H1 (cell line): Measurements from ENCODE around the gene SLC7A11. TPM values are rescaled to one million over a fixed set of nuclear protein-coding genes. Genes with fewer than 3 reads are reported as not detected.

ENCODE experiments used
- CTCF ChIA-PET: fragments of 300-600 bp; sonication (Branson Sonifier 250); formaldehyde crosslinking; loops from one replicate; lab custom pipeline; 2021; ENCODE audit not compliant: partially characterized antibody; lab: Charles Lee
- POLR2A ChIA-PET: fragments of 300-600 bp; sonication (Branson Sonifier 250); formaldehyde crosslinking; loops from one replicate; lab custom pipeline; 2021; ENCODE audit warnings: inconsistent platforms; ENCODE audit not compliant: partially characterized antibody; lab: Charles Lee
- DNase-seq, 2 experiments: peaks; one replicate each; pipeline versions ENCODE4 v3.0.0 to v3.0.0-alpha.2; 2010 to 2022; ENCODE audit warnings: low spot score in 2 of 2, low read depth in 1 of 2, mixed read lengths in 1 of 2
- FAIRE-seq: peaks from 2 replicates; lab custom pipeline; 2011; peaks lifted over from hg19 to GRCh38; lab: Jason Lieb, UNC
- H2AFZ ChIP-seq: 2 replicates; pipeline ENCODE4 v1.8.1; 2012; ENCODE audit warnings: low read length, inconsistent platforms
- H2AK5ac ChIP-seq: 2 replicates; pipeline ENCODE4 v1.6.1; 2013; ENCODE audit warnings: low read depth, low read length
- H2BK120ac ChIP-seq: replicated peaks from 2 replicates; pipeline ENCODE3; 2013; ENCODE audit warnings: low read depth, low read length, inconsistent platforms
- H2BK12ac ChIP-seq: 2 replicates; pipeline ENCODE4 v1.6.1; 2013; ENCODE audit warnings: low read depth, low read length
- H2BK15ac ChIP-seq: 2 replicates; pipeline ENCODE4 v1.6.1; 2013; ENCODE audit warnings: low read length
- H2BK20ac ChIP-seq: 2 replicates; pipeline ENCODE4 v1.6.1; 2013; ENCODE audit warnings: low read length
- H2BK5ac ChIP-seq: 2 replicates; pipeline ENCODE4 v1.6.1; 2013; ENCODE audit warnings: low read depth, low read length
- H3K14ac ChIP-seq: 2 replicates; pipeline ENCODE4 v1.6.1; 2013; ENCODE audit warnings: inconsistent platforms; ENCODE audit not compliant: insufficient read length
- H3K18ac ChIP-seq: 2 replicates; pipeline ENCODE4 v1.6.1; 2013; ENCODE audit warnings: low read length; ENCODE audit errors: extremely low read depth
- H3K23ac ChIP-seq: 2 replicates; pipeline ENCODE4 v1.6.1; 2013; ENCODE audit warnings: inconsistent platforms; ENCODE audit not compliant: insufficient read length
- H3K23me2 ChIP-seq: 2 replicates; pipeline ENCODE4 v1.6.1; 2013; ENCODE audit warnings: low read depth, low read length
- H3K27ac ChIP-seq: 2 replicates; pipeline ENCODE4 v1.6.1; 2011; ENCODE audit warnings: low read depth, low read length, inconsistent platforms
- H3K27me3 ChIP-seq, 4 experiments: replicated peaks in 1 of 4; 1 replicate in 1 of 4; 2 replicates in 3 of 4; pipeline versions ENCODE4 v1.6.1 to v1.8.1; 2011 to 2013; ENCODE audit warnings: low read length in 3 of 4, mild to moderate bottlenecking in 3 of 4, inconsistent platforms in 2 of 4, mixed read lengths in 2 of 4, moderate library complexity in 1 of 4; ENCODE audit not compliant: control insufficient read depth in 3 of 4, insufficient read depth in 3 of 4; ENCODE audit errors: extremely low read depth in 1 of 4
- H3K36me3 ChIP-seq, 4 experiments: 2 replicates each; pipeline versions ENCODE4 v1.6.1 to v1.8.1; 2011 to 2013; ENCODE audit warnings: mild to moderate bottlenecking in 4 of 4, low read length in 3 of 4, moderate library complexity in 2 of 4, control low read depth in 1 of 4, inconsistent platforms in 1 of 4; ENCODE audit not compliant: insufficient read depth in 4 of 4, control insufficient read depth in 2 of 4
- H3K4ac ChIP-seq: replicated peaks from 2 replicates; pipeline ENCODE3; 2013; ENCODE audit warnings: low read length, low read depth, mixed read lengths, inconsistent platforms; ENCODE audit not compliant: insufficient read length
- H3K4me1 ChIP-seq, 4 experiments: replicated peaks in 1 of 4; 1 replicate in 1 of 4; 2 replicates in 3 of 4; pipeline versions ENCODE4 v1.6.1 to v1.8.1; 2011 to 2013; ENCODE audit warnings: low read length in 3 of 4, inconsistent platforms in 2 of 4, mixed read lengths in 1 of 4; ENCODE audit not compliant: insufficient read depth in 4 of 4, control insufficient read depth in 3 of 4
- H3K4me2 ChIP-seq, 2 experiments: 2 replicates each; pipeline versions ENCODE4 v1.6.1 to v1.8.1; 2011 to 2013; ENCODE audit warnings: low read depth in 2 of 2, low read length in 2 of 2, control low read depth in 1 of 2, inconsistent platforms in 1 of 2, mild to moderate bottlenecking in 1 of 2; ENCODE audit not compliant: insufficient read depth in 1 of 2
- H3K4me3 ChIP-seq, 4 experiments: fragments of 200-600, 300-600 bp in 1 of 4; sonication (generic), shearing (Covaris generic), sonication (Bioruptor Twin) in 1 of 4; 2 replicates each; pipeline versions ENCODE4 v1.5.1 to v1.8.1; 2011 to 2016; ENCODE audit warnings: low read length in 4 of 4, low read depth in 3 of 4, control low read depth in 2 of 4, inconsistent platforms in 2 of 4, mild to moderate bottlenecking in 2 of 4, mixed read lengths in 1 of 4, moderate library complexity in 1 of 4; ENCODE audit not compliant: insufficient read depth in 2 of 4; ENCODE audit errors: extremely low read depth in 1 of 4
- H3K56ac ChIP-seq: replicated peaks from 2 replicates; pipeline ENCODE3; 2013; ENCODE audit warnings: low read depth, mild to moderate bottlenecking, mixed read lengths, low read length, inconsistent platforms; ENCODE audit not compliant: insufficient read length
- H3K79me1 ChIP-seq: 2 replicates; pipeline ENCODE4 v1.6.1; 2013; ENCODE audit warnings: low read depth, low read length, control low read depth
- H3K79me2 ChIP-seq, 2 experiments: 2 replicates each; pipeline versions ENCODE4 v1.6.1 to v1.8.1; 2012 to 2013; ENCODE audit warnings: low read length in 2 of 2, mild to moderate bottlenecking in 2 of 2, inconsistent platforms in 1 of 2; ENCODE audit not compliant: insufficient read depth in 2 of 2, control insufficient read depth in 1 of 2
- H3K9ac ChIP-seq, 4 experiments: replicated peaks in 1 of 4; 1 replicate in 1 of 4; 2 replicates in 3 of 4; pipeline versions ENCODE4 v1.6.1 to v1.8.1; 2011 to 2013; ENCODE audit warnings: low read depth in 3 of 4, low read length in 3 of 4, control low read depth in 2 of 4, mild to moderate bottlenecking in 2 of 4, moderate library complexity in 2 of 4, inconsistent platforms in 1 of 4; ENCODE audit errors: extremely low read depth in 1 of 4
- H3K9me3 ChIP-seq, 2 experiments: 2 replicates each; pipeline versions ENCODE4 v1.6.1 to v1.8.1; 2012 to 2013; ENCODE audit warnings: mild to moderate bottlenecking in 2 of 2, moderate library complexity in 2 of 2, control low read depth in 1 of 2, inconsistent platforms in 1 of 2, low read depth in 1 of 2, low read length in 1 of 2, mixed read lengths in 1 of 2; ENCODE audit not compliant: insufficient read depth in 2 of 2
- H4K20me1 ChIP-seq, 2 experiments: replicated peaks in 1 of 2; 2 replicates each; pipeline versions ENCODE3 to v1.8.1; 2011 to 2013; ENCODE audit warnings: inconsistent platforms in 2 of 2, low read length in 2 of 2, mild to moderate bottlenecking in 1 of 2; ENCODE audit not compliant: insufficient read depth in 2 of 2, control insufficient read depth in 1 of 2
- H4K5ac ChIP-seq: 2 replicates; pipeline ENCODE4 v1.6.1; 2013; ENCODE audit warnings: low read length, low read depth, mixed read lengths, inconsistent platforms; ENCODE audit not compliant: insufficient read length
- H4K8ac ChIP-seq: 2 replicates; pipeline ENCODE4 v1.8.0; 2013; ENCODE audit warnings: mild to moderate bottlenecking, moderate library complexity, low read length, inconsistent platforms; ENCODE audit not compliant: insufficient read depth; ENCODE audit errors: extremely low read depth
- H4K91ac ChIP-seq: replicated peaks from 2 replicates; pipeline ENCODE3; 2013; ENCODE audit warnings: low read length, mixed read lengths, inconsistent platforms; ENCODE audit not compliant: insufficient read length
- ATF3 ChIP-seq: IDR thresholded peaks from 2 replicates; pipeline ENCODE4 v1.6.1; 2011; ENCODE audit warnings: low read depth, mild to moderate bottlenecking, low read length; ENCODE audit not compliant: insufficient read depth
- BACH1 ChIP-seq: IDR thresholded peaks from 2 replicates; pipeline ENCODE4 v1.6.1; 2012; ENCODE audit warnings: low read length, improper control_type of control experiment
- BCL11A ChIP-seq, 2 experiments: IDR thresholded peaks; one replicate each; pipeline ENCODE4 v1.6.1; 2011; ENCODE audit warnings: low read depth in 2 of 2, low read length in 2 of 2, mild to moderate bottlenecking in 2 of 2
- CBX8 ChIP-seq: fragments of 300-800, 300-1000 bp; sonication (generic); IDR thresholded peaks from 2 replicates; pipeline ENCODE4 v1.7.1; 2016; ENCODE audit warnings: low read depth, low read length, borderline replicate concordance
- CEBPB ChIP-seq: IDR thresholded peaks from 2 replicates; pipeline ENCODE4 v1.6.1; 2012; ENCODE audit warnings: low read depth, low read length
- CHD1 ChIP-seq: IDR thresholded peaks from 2 replicates; pipeline ENCODE4 v1.6.1; 2012; ENCODE audit warnings: low read depth, low read length, improper control_type of control experiment
- CTBP2 ChIP-seq: IDR thresholded peaks from 2 replicates; pipeline ENCODE4 v1.7.0; 2011; ENCODE audit warnings: borderline replicate concordance, mild to moderate bottlenecking, moderate library complexity, mixed read lengths, low read length; ENCODE audit not compliant: insufficient read depth, insufficient read length
- KDM4A ChIP-seq: IDR thresholded peaks from one replicate; pipeline ENCODE4 v1.7.1; 2012; ENCODE audit warnings: low read depth, mild to moderate bottlenecking, moderate library complexity, low read length, inconsistent platforms; ENCODE audit not compliant: severe bottlenecking
- SIRT6 ChIP-seq: IDR thresholded peaks from one replicate; pipeline ENCODE4 v1.7.1; 2012; ENCODE audit warnings: low read length, inconsistent platforms
- SIX5 ChIP-seq: IDR thresholded peaks from 2 replicates; pipeline ENCODE4 v1.6.1; 2011; ENCODE audit warnings: mild to moderate bottlenecking, low read depth, low read length
- SUZ12 ChIP-seq: fragments of 200-600 bp; sonication (generic); IDR thresholded peaks from 2 replicates; pipeline ENCODE4 v1.6.1; 2012; ENCODE audit warnings: mild to moderate bottlenecking, inconsistent platforms, low read length, moderate library complexity, mixed read lengths
- TAF1 ChIP-seq: IDR thresholded peaks from 2 replicates; pipeline ENCODE4 v1.6.1; 2011; ENCODE audit warnings: mild to moderate bottlenecking, low read depth, low read length
- TBP ChIP-seq: IDR thresholded peaks from 2 replicates; pipeline ENCODE4 v1.6.1; 2011; ENCODE audit warnings: low read depth, low read length, improper control_type of control experiment
- YY1 ChIP-seq: IDR thresholded peaks from 2 replicates; pipeline ENCODE4 v1.6.1; 2011; ENCODE audit warnings: low read depth, mild to moderate bottlenecking, low read length
- WGBS, 2 experiments: shearing (Covaris generic) in 1 of 2; methylation state at CpG; one replicate each; pipeline versions ENCODE4 v1.1.6 to v1.1.7; 2013 to 2015; ENCODE audit warnings: low lambda C conversion rate in 2 of 2, mixed read lengths in 2 of 2, inconsistent platforms in 1 of 2, low coverage in 1 of 2, missing lambda C conversion rate in 1 of 2; ENCODE audit not compliant: insufficient replicate concordance in 2 of 2, insufficient coverage in 1 of 2, insufficient read length in 1 of 2; ENCODE audit errors: extremely low coverage in 1 of 2, missing lambda C conversion rate in 1 of 2; 5-methylcytosine and 5-hydroxymethylcytosine counted together
- polyA plus RNA-seq, 7 experiments: library from polyadenylated mRNA; depleted of rRNA in 3 of 7; stranded (reverse) in 5 of 7; unstranded in 2 of 7; fragments of >200 nt in 5 of 7; fragments of 200-250 nt in 2 of 7; gene quantifications; 1 replicate in 5 of 7; 2 replicates in 1 of 7; 4 replicates in 1 of 7; pipeline versions ENCODE4 v1.2.1 to v1.2.3, GENCODE V29; 2011 to 2013; ENCODE audit warnings: missing spikeins in 2 of 7, mixed read lengths in 2 of 7
- total RNA-seq: library from RNA; stranded (reverse); fragmentation: NEBNext Ultra II Directional; extraction: Animal tissue kit (Norgen Biotek cat#: 25700); gene quantifications from 2 replicates; pipeline ENCODE4 v1.2.1, GENCODE V29; 2021

SLC7A11 gene
- total and polyA plus RNA-seq, 2 of the 8 experiments (the other 6 are each of a cell fraction or from before 2014, with no cell fraction given) = 6.6 to 17.0 TPM

GRCh38 chr4:138232364-138232763, 9.8 kb downstream of the SLC7A11 start:
- no peak overlapping the region for H2BK15ac ChIP-seq
- H4K5ac ChIP-seq = no peak overlapping the region
- no peaks in the 10 kb centered on the region for H3K23me2 ChIP-seq
- no peak overlapping the region for H2AFZ ChIP-seq
- H4K8ac ChIP-seq = no peak overlapping the region
- no peak overlapping the region for H3K27ac ChIP-seq
- no peak overlapping the region for H2BK12ac ChIP-seq
- no peak overlapping the region for H3K4ac ChIP-seq
- no peak overlapping the region for H3K4me3 ChIP-seq
- peaks cover 0 to 75% (median 6%) of the 10 kb centered on the region in 4 experiments; a peak in 4 of 8 replicates for H3K36me3 ChIP-seq
- no peak for TF ChIP-seq SUZ12
- no peak for TF ChIP-seq TAF1
- no peak for TF ChIP-seq CTBP2
- TF ChIP-seq SIRT6 = no peak
- no peak for TF ChIP-seq CHD1
- TF ChIP-seq CEBPB = no peak
- no peak for TF ChIP-seq ATF3
- TF ChIP-seq TBP = no peak
- no peak for TF ChIP-seq KDM4A
- TF ChIP-seq BCL11A (IDR thresholded peaks at IDR 0.05; ENCODE audit: low read depth in 2 of 2, low read length in 2 of 2) = no peak
- no peak for TF ChIP-seq YY1
- TF ChIP-seq BACH1 = no peak
- no peak for TF ChIP-seq CBX8
- no peak for TF ChIP-seq SIX5
- TF ChIP-seq, all 59 proteins: peak for 0
- CTCF ChIA-PET = interaction anchor here (0.9 kb wide), 1 partner anchor 10 kb away, joined by 3 read pairs; no protein-coding TSS in a partner anchor
- Histone ChIP-seq H3K9me3 (no peaks in the 10 kb centered on the region), H3K27me3 (no peaks in the 10 kb centered on the region), H2AK5ac (no peak overlapping the region), H3K9ac (no peak overlapping the region), H3K79me2 (peaks cover 0 to 38% of the 10 kb centered on the region in 2 experiments; a peak in 2 of 4 replicates), H3K23ac (no peak overlapping the region), H2BK20ac (no peak overlapping the region), H3K56ac (no peak overlapping the region), H2BK120ac (no peak overlapping the region), H2BK5ac (no peak overlapping the region), H3K79me1 (no peaks in the 10 kb centered on the region), H3K4me1 (peaks cover 0 to 3% (median 0%) of the 10 kb centered on the region in 4 experiments; a peak in 2 of 7 replicates), H3K14ac (no peak overlapping the region), H4K91ac (no peak overlapping the region), H3K4me2 (no peak overlapping the region), H4K20me1 (no peaks in the 10 kb centered on the region), H3K18ac (no peak overlapping the region)
- POLR2A ChIA-PET = interaction anchor here (0.8 to 8.3 kb wide), 4 partner anchors 8 to 16 kb away, joined by 3 to 90 read pairs (median 8); partner anchors contain the start of gene SLC7A11
- no peak for FAIRE-seq
- 96% methylated on average over 1 of the region's 1 CpG; no CpG with 5 or more reads in 1 of the 2 experiments for WGBS, 2 experiments
- no peak for DNase-seq
